HG03439 (cell line): ENCODE data around the gene NRGN.

Source experiments
- ATAC-seq: cut with Tn5 transposase; IDR thresholded peaks from one replicate; pipeline ENCODE4 v1.9.1; 2021; ENCODE audit warnings: mild to moderate bottlenecking, moderate library complexity; ENCODE audit not compliant: unreplicated experiment

Gene NRGN

DNA sequence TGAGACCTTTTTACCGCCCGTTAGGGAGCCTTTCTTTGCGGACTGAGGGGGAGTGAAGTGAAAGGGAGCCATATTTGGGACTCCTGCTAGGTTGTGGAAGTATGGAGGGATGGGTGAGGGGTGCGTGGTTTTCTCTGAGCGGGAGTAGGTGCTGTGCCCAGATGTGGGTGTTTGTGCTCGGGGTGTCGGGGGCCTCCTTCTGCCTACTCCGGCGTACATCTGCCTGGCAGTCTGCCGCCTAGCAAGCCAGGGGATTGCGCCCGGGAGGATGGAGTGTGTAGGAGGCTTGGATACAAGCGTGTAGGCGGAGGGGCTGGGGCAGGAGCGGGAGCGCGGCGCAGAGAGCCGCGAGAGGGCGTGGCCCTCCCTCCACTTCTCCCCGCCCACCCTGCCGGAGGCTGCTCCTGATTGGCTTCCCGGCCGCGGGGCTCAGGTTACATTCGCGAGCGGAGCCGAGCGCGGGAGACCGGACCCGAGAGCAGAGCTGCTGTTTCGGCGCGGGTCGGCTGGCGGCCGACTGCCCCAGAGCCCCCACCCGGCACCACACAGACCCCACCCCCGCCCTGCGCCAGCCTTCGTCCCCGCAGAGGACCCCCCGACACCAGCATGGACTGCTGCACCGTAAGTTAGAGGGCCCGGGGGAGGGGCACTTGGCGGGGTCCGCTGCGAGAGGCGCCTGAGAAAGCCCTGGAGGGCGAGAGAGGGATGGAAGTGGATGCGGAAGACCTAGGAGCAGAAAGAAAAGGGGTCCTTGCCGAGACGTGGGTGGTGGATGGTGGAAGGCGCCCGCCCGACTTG is at the start of gene NRGN:
TSS of gene NRGN (plus strand) at position 464 of the 798 bp plus-strand sequence. CDS start at position 607, 143 bp downstream.
- ATAC-seq, result peak; percentile 98

DNA sequence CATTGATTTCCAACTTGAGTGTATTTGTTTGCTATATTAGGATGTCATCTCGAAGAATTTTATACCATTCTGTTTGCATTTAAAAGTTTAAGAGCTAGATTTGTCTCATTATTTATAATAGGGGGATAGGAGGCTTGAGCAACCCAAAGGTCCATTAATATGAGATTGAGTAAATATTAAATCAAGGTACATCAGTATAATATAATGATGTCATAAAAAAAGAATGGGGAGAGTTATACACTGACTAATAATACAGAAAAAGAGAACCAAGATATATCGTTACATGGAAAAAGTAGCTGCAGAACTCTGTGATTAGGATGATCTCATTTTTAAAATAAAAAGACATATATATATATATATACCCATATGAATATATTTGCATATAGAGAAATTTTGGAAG is 46.6 kb upstream of the NRGN start:
- ATAC-seq, result no peak

DNA sequence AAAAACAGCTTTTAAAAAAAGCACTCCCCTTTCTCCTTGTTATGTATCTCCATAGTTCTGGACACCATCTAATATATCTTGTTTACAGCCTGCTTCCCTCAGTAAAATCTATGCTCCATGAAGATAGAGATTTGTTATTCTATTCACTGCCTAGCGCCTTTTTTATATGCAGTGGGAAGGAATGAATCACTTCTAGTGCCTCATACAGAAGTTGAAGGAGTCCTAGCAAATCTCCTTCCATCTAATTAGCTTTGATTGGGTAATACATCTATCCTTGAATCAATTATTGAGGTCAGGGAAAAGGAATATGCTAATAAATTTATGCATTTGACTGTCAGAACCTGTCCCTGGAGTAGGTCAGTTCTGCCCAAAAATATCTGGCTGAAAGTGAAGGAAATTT is 40.2 kb upstream of the NRGN start:
- ATAC-seq, result no peak

DNA sequence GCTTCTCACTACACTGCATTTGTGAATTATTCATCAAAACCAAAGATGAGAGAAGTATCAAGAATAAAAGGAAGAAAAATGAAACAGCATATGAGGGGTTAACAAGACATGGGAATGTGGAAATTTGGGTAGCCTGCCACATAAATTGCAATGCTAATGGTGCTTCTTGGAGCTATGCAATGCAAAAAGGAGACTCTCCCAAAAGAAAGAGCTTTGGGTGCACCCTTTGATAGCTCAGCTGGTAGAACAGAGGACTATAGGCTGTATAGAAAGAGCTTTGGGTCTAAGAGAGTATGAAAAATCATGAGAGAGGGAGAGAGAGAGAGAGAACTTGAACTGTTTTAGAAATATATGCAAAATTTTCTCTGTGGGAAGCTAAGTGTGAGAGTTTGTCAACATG is 39.7 kb upstream of the NRGN start:
- ATAC-seq, result no peak

DNA sequence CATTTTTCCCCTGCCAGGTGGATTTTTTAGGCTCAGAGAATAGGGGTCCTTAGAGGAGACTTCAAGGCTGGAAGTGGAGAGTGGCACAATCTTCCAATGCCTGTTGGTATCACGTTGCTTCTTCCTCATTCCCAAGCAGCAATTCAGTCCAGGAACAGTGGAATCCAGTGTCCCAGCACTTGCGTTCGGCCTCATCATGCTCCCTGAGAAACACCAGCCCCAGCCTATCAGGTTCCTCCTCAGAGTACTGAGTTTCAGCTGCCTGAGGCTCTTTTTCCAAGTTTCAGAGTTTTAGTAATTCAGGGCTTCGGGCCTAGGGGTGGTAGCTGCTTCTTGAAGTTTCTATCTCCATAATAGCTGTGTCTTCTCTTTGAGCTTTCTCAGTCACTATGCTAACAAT is 31.9 kb upstream of the NRGN start:
- ATAC-seq, result no peak

DNA sequence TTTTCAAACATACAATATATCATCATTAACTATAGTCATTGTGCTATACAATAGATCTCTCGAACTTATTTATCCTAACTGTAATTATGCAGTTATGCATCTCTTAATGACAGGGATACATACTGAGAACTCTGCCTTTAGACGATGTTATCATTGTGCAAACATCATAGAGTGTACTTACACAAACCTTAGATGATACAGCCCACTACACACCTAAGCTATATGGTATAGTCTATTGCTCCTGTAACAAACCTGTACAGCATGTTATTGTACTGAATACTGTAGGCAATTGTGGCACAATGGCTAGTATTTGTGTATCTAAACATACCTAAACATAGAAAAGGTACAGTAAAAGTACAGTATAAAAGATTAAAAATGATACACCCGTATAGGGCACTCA is 27.4 kb upstream of the NRGN start:
- no peak for ATAC-seq

DNA sequence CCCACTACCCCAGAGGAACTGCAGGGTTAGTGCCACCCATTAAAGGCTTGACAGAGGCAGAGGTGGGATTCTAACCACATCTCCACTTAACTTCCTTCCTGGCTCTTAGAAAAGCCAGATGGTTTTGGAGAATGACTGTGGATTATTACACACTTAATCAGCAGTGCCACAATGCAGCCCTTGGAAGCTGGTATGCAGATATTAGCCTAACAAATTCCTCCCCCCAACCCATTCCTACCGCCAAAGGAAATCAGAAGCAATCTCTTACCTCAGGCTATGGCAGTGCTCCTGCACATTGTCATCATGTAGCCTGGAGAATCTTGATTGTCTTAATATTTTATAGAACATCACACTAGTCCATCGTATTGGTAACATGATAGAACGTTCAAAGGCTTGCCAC is 23.2 kb upstream of the NRGN start:
- no peak for ATAC-seq

DNA sequence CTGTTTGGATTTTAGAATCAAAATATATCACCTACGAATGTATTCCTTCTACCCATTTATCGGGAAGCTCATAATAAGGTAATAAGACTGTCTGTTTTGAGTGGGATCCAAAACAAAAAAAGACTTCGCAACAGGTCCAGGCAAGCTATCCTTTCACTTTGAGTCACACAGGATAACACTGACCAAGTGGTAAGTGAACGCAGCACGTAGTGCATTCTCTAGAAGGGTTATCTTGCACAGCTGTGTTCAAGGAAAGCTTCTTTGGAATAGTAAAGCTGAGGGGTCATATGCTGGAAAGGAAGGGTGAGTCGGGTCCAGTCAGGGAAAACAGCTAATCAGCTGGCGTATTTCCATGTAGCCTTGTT is 22.3 kb upstream of the NRGN start:
- no peak for ATAC-seq

DNA sequence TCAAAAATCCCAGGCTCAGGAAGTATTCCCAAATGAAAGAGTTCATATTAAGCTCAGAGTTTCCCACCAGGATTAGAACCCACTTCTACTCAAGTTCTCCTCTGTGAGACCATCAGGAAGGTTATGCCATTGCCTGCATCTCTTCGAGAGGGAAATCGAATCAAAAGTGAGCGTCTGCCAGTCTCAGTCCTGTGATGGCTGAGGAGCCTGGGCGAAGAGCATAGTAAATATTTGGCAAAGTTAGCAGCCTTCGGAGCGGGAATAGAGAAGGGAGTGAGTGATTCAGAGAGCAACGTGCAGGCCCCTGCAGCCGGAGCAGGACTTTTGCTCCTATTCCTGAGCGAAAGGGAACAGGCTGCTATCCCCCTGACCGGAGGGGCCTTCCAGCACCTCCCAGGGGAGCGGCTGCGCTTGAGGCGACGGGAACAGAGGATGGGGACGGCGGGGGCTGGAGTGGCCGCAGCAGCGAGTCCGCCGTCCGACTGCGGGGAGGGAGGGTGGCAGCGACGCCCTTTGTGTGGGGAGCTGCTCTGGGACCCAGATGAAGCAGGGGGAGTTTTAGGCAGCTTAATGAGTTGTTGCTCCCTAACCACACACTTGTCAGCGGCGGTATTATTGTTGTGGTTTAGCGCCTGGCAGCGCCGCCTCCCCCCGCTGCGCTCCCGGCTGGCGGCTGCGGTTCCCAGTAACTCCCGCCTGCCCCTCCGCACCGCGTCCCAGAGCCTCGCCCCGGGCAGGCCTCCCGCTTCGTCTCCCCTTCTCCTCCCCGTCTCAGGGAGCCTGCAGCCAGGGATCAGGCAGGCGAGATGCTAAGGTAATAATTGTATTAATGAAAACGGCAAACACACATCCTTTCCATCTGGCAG is 21.7 kb upstream of the NRGN start:
- ATAC-seq, result no peak

DNA sequence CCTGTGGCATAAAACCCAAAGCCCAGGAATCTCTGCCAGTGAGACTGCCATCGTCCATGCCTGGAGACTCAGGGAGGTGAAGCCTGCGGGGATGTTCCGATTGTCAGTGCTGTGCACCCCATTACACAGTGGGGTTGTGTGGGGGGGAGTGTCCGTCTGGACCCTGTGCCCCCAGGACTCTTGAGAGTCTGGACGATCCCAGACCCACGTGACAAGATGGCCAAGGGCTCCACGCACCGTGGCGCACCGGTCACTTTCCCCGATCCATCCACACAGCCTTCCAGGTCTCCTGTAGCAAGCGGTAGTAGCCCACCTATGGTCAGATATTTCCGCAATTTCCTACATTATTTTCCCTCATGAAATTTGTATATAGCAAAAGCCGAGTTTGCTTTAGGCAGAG is 20.9 kb upstream of the NRGN start:
- no peak for ATAC-seq

DNA sequence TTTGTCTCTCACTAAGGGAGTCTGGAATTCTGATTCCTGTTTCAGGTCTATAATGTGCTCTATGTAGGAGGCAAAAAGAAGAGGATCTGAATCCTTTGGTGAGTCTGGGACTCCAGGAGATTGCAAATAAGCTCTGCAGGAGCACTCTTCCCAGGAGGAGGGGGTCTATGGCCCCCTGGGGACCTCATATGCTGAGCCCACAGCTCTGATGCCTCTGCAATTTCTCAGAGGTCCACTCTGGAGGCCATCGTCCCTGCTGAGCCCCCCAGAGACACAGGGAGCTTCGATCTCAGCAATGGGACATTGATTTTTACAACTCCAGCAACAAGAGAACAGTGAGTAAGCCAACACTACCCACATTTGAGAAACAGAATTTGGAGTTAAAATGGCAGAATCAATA is 20.2 kb upstream of the NRGN start:
- no peak for ATAC-seq

DNA sequence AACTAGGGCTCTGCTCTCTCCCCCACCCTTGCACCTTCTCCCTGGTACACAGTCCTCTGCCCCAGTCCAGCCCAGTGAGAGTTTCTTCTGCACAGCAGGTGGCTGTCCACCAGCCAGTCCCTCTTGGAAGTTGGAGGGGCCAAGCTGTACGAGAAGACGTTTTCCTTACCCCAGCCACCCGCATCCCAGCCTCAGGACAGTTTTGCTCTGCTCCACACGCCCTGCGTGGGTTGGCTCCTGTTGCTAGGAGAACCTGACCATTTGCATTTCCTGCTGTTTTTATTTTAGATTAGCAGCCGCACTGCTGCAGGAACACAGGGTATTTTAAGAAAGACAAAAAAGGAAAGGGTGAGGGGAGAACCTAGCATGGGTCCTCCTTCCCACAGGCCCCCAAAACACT is 17.6 kb upstream of the NRGN start:
- no peak for ATAC-seq

DNA sequence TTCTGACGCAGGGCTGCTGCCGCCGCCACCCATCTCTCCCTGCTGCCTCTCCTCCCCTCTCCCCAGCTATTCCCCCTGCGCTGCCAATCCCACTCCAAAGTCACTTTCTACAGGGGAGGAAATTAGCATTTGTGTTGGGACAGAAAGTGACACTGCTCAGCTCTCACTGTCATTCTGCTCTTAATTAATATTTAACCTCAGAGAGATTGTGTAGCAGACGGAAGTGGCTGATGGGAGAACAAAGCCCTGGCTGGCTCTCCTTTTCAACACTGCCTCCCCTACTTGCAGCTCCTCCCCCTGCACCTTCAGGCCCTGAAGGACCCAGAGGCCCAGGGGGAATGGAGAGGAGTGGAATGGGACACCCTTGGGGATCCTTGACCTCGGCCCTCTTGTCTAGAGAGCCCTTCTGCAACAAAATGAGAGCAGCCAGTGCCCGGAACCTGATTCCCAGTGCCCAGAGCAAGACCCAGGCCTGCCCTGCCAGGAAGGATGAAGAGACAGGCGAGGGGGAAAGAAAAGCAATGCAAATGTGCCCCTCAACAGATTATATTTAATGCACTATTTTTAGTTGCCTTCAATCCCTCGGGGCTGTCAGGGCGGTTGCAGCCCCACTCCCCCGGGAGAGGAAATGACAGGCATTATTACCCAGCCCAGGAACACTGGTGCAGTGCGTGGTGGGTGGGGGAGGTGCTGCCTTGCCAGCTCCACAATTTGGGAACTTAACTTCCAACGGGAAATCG is 14.6 kb upstream of the NRGN start:
- ATAC-seq, result peak; percentile 78

DNA sequence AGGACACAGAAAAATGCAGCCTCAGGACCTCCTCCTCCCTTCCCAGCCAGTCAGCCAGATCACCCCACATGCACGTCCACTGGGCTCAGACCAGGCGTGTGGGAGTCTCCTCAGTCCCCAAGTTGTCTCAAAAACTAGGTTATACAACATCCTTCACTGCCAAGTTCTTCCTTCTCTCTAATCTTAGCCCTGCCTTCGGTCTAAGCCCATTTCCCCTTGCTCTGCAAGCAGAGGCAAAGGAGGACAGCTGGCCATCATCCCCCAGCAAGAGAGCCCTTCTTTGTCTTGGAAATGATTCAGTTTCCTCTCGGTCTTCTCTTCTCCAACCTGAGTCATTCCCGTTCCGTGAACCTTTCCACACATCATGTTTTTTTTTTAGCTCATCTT is 14.0 kb upstream of the NRGN start:
- no peak for ATAC-seq

DNA sequence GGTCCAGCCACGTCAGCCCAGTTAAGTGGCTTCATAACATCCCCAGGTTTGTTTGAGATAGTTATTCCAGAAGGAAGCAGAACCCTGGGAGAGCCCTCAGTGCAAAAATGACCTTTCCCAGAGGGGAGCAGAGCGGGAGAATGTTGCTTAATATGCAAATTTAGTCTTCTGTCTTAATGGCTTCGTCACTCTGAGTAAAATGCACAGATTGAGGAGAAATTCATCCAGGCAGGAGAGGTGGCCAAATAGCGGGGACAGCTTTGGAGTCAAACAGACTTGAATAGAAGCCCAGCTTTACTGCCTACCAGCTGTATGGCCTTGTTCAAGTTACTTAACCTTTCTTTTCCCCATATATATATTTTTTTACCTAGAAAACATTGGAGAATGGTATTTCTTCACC is 12.3 kb upstream of the NRGN start:
- no peak for ATAC-seq

DNA sequence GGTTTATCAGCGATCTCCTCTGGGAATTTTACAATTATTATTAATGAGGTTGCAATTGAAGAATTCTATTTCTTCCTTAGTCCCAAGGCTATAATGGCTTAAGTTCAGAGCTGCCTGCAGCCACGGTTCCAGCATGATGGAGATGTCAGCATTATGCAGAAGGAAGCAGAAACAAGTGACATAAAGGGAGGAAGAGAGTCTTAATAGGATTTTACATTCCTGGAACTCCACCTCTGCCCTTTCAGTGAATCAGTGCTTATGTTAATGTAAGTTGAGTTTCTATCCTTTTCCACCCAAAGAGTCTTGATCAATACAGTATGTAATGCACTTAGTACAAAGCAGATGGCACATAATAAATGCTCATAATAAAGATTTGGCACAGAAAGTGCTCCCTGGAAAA is 11.6 kb upstream of the NRGN start:
- ATAC-seq, result no peak

DNA sequence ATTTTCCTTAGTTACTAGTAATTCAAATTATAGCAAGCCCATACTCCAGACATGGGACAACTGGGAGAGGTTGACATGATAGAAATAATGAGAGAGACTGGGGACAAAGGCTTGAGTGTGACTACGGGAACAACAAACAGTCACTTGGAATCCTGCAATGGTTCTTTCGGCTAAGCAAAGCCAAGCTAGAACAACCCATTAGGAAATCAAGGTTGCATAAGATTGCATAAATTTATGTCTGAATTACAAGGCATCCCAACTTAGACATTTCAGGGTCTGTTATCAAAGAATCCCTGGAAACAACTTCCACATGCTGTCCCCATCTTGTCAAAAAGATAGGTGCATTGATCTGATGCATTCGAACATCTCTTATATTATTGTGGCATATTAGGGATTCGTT is 10.2 kb upstream of the NRGN start:
- ATAC-seq, result no peak

DNA sequence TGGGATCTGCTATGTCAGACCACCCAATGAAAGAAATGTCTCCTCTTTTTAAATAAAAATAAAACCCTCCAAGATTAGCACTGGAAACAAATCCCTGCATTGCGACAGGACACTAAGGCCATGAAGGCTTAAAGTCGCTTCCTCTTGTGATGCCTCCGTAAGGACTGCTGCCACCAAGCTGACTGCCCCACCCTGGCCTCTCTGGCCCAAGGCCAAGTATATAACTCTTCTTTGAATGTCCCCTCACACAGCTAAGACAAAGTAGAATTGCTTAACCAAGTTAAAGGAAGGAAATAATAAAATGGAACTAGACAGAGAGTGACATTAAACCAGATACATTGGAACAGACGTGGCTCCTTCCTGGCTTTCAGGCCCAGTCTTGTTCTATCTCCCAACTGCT is 7.5 kb upstream of the NRGN start:
- no peak for ATAC-seq

DNA sequence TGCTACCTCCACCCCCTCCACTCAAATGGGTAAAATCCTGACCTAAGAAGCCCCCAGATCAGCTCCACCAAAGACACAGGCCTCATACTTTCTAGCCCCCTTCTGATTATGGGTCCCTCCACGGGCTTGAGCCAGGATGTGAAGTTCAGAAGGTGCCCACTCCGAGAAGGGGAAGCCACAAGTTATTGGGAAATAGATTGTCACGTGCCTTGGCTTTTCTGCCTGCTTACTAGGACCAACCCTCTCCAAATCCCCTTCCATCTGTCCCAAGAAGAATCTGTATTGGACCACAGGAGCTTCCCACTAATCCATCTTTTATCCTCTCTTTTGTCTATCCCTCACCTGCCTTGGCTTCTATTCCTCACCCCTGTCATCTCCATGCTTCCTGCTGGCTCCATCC is 3.0 kb upstream of the NRGN start:
- ATAC-seq, result no peak

DNA sequence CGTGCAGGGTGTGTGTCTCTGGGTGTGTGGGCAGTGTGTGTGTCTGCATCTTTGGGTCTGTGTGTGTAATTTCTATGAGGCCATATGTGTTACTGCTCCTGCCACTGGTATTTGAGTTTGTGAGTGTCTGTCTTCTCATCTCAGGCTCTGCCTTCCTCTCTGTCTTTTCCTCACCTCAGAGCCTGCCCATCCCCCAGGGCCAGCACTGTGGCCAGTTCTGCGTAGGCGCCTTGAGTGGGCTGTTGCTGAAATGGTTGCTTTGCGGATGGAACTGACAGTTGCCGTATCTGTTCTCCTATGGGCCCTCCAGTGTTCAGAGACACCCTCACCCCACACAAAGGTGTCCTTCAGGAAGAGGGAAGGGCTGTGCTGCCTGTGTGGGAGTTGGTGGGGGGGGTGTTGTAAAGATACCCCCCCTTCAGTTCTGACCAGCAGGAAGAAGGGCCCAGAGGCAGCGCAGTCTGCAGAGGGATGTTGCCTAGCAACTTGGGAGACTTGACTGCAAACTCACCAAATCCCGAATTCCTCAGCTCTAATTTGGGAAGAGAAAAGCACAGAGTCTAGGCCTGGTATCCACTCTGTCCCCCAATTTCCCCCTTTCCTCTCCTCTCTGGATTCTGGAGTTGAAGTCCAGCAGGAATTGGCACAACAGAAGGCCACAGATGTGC is 2.0 kb upstream of the NRGN start:
- no peak for ATAC-seq
